Activated T-cell treated with anti-CD3 and anti-CD28 coated beads for 24 hours (primary cell): ENCODE results near the gene COL24A1.
"Not testable (repeated sequence)": the region's sequence is repeated elsewhere in the genome, so short reads cannot be mapped to it uniquely, and the experiment has no call there.

ENCODE experiments used
- DNase-seq: peaks from one replicate; pipeline ENCODE4 v3.0.0-alpha.2; 2020; ENCODE audit warnings: low read depth

The COL24A1 gene

DNA sequence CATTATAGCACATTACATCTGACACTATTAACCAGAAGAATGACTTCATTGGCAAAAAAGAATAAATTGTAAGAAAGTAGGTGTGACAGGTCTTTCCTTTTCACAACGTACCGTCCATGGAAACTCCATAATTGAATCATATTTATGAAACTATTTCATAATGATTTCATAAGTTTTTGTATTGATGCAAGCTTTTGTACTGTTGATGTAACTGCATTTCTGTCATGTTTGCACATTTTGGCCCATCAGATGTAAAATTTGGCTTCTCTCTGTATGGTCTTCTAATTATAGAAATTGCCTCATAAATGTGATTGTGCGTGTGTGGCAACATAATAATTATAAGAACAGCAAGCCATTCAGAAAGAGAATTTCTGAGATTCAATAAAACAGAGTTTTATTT lies 267.7 kb downstream of the COL24A1 start:
- no peak for DNase-seq

DNA sequence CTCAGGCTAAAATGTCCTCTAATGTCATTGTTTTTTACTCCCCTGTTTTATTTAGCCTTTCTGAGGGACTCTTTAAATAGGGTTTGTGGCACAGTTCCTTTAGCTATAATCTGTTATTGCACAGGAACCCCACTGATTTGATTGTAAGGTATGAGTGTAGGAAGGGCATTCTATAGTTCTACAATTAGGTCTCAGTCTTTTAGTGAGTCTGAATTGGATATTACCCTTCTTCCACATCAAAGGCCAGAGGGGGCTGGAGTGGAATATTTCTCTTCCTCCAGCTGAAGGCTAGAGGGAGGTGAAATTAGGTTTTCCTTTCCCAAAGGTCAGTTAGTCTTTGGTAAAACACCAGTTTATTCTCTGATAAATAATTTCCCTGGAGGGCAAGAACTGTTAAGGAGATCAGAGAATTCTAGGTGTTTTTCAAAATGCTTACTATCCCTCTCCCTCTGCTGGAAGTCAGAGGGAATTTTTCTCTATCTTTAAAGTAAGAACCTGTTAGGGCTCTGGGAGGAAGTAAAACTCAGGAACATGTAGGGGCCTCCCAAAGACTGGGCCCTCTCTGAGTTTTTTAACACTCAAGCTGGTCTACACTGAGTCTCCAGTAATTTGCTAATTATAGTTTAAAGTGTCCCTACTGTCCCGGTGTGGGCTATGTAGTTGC lies 272.1 kb downstream of the COL24A1 start:
- no peak for DNase-seq

GRCh38 chr1:85867189-85867588 lies 289.4 kb downstream of the COL24A1 start:
- no peak for DNase-seq

DNA sequence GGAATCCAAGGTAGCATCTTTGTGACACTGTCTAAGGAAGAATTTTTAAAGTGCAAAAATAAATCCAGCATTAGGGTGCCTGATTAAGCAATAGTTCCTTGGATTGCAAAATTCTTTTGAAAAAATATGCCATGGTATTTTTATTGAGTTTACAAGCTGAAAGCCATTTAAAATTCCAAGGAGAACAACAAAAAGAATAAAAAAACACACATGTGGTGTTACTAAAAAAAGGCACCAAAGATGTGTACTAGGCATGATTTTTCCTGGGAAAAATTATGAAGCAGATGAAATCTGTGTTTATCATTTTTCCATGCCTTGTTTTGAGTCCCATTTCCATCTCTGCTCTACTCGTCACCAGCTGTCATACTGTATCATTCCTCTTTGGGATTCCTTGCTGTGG lies 291.4 kb downstream of the COL24A1 start:
- DNase-seq, result no peak

DNA sequence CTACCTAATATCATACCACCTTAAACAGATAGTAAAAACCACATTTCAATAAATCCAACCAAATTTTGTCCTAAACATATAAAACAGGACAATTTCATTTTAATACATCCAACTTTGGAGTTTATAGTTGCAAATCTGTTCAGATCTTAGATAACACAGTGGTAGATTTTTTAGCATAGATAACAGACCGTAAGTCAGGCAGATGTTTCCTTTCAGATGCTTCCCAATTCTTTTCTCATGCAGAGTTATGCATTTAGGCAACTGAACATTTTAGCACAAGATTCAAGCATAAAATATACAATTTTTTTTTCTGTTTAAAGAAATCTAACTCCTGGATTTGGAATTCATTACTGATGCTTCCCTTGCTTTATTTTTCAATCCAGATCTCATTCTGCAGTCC lies 291.8 kb downstream of the COL24A1 start:
- no peak for DNase-seq

DNA sequence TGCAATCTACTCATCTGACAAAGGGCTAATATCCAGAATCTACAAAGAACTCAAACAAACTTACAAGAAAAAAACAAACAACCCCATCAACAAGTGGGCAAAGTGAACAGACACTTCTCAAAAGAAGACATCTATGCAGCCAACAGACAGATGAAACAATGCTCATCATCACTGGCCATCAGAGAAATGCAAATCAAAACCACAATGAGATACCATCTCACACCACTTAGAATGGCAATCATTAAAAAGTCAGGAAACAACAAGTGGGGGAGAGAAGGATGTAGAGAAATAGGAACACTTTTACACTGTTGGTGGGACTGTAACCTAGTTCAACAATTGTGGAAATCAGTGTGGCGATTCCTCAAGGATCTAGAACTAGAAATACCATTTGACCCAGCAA lies 292.9 kb downstream of the COL24A1 start:
- not testable (repeated sequence) for DNase-seq

GRCh38 chr1:85862456-85862855 lies 294.1 kb downstream of the COL24A1 start:
- DNase-seq, result no peak

- no peak for DNase-seq
Measured at GRCh38 chr1:85857991-85858390, 298.6 kb downstream of the COL24A1 start.

GRCh38 chr1:85850238-85850637 lies 306.3 kb downstream of the COL24A1 start:
- DNase-seq, result no peak

- no peak for DNase-seq
Measured at GRCh38 chr1:85849660-85850059, 306.9 kb downstream of the COL24A1 start.

DNA sequence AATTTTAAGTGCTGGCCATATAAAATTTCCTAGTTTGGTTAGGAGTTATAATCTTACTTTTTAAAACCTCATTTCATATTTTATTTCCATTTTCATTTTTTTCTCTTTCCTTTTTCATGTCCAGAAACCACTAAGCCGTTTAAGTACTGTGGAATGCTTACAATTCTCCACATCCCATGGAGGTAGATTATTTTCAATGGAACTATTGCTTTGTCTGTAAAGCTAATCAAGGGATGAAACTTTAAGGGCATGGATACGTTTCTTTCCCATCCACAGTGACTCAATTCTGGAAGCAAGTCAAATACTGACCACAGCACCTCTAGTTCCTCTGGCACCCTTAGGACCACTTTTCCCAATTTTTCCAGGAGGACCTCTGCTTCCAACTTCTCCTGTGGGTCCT lies 309.2 kb downstream of the COL24A1 start:
- no peak for DNase-seq

DNA sequence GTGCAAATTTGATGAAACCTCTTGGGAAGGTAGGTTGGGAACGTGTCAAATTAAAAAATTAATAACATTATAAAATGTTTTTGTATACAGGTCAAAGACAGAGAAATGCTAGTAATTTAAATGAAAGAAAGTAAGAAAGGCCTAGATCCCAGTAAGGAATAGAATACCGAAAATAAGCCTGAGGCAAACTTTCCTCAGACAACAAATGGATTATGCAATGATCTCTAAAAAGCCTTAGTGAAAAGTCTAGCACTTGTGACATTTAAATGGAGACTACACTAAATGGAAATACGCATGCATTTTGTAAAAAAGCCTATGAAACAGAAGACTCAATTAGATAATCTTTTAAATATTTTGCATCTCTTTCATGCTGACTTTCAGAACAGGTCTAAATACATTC lies 309.9 kb downstream of the COL24A1 start:
- no peak for DNase-seq

GRCh38 chr1:85839459-85839858 lies 317.1 kb downstream of the COL24A1 start:
- DNase-seq, result no peak

- no peak for DNase-seq
Measured at GRCh38 chr1:85838238-85838637, 318.3 kb downstream of the COL24A1 start.

DNA sequence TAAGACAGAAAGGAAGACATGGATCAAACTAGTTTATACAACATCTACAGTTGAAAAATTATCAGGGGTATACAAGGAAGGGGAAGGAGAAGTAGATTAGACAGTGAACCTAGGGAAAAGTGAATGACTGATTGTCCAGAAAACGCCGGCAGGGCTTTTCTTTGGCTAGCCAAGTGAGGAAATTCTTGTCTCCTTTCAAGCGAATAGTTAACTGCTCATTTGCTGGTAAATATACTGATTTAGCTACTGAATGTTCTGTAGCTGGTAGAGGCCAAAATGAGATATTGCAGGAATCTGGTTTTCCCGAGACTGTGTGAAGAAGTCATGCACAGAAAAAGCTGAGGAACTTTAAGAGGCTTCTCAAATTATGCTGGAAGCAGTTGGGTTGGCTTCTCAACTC lies 319.8 kb downstream of the COL24A1 start:
- DNase-seq, result no peak

DNA sequence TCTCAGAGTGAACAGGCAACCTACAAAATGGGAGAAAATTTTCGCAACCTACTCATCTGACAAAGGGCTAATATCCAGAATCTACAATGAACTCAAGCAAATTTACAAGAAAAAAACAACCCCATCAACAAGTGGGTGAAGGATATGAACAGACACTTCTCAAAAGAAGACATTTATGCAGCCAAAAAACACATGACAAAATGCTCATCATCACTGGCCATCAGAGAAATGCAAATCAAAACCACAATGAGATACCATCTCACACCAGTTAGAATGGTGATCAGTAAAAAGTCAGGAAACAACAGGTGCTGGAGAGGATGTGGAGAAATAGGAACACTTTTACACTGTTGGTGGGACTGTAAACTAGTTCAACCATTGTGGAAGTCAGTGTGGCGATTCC lies 323.4 kb downstream of the COL24A1 start:
- DNase-seq, result not testable (repeated sequence)

DNA sequence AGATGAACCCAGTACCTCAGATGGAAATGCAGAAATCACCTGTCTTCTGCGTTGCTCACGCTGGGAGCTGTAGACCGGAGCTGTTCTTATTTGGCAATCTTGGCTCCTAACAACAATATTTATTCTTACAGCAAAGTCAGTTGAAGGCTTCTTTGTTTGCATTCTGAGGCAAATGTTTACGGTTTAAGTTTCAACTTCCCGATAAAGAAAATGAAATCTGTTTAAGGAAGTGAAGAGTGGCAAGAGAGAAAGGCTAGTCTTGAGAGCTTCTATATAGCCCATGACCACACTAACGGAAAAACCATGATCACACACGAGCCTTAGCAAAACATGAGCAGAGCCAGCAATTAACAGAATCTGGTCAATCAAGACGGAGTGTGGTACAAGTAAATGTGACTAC lies 325.7 kb downstream of the COL24A1 start:
- DNase-seq, result no peak

GRCh38 chr1:85824066-85824840 lies 332.3 kb downstream of the COL24A1 start:
- no peak for DNase-seq

DNA sequence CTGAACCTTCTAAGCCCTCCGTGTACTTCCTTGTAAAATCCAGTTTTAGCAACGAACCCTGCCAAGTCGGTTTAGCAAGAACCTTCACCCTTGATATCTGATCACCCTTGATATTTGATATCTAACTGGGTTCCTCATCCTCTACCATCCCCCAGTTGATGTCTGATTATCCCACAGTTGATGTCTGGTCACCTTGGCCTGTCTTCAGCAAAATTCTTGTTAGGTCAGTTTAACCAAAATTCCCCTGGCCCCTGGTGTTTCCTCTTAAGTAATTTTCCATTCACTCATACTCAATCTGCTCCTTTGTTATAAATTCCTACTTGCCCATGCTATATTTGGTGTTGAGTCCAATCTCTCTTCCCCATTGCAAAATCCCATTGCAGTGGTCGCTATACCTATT lies 333.9 kb downstream of the COL24A1 start:
- no peak for DNase-seq

- DNase-seq, result no peak
Measured at GRCh38 chr1:85818371-85818770, 338.2 kb downstream of the COL24A1 start.

DNA sequence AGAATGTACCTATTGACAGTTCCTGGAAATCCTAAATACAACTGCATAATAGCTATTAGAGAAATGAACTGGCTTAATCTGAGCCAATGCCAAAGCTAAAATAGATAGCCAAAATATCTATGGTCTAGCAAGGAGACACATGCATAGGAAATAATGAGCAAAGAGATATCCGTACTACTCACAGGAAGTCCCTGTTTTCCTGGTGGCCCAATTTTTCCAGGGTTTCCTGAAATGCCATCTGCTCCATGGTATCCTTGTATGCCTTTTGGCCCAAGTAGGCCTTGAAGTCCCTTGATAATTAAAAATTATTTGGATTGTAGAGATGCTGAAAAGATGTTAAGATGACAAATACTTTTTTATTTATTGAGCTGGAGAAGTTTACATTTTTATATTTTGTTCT lies 340.0 kb downstream of the COL24A1 start:
- no peak for DNase-seq

DNA sequence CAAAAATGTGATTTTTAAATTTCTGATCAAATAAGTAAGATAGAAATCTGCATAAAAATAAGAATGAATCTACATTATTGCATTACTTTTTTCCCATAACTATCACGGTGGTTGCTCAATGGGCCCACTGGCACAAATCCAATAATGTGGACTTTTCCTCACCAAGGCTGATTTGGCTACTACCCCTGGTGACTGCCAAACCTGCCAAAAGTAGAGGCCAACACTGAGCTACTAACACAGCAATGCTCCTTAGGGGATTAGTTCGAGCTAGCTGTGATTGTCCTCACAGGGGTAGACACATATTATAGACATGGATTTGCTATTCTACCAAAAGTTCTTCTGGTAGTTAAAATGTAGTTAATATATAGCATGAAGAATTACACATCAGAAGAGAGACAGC lies 340.7 kb downstream of the COL24A1 start:
- DNase-seq, result no peak

- DNase-seq, result no peak
Measured at GRCh38 chr1:85806236-85806965, 350.2 kb downstream of the COL24A1 start.
